Prostate gland (tissue), 2 donors: ENCODE results near the gene TAX1BP3. TPM values are rescaled to one million over a fixed set of nuclear protein-coding genes. Genes with fewer than 3 reads are reported as not detected.

Experiments used
- DNase-seq: peaks from one replicate; pipeline ENCODE4 v3.0.0-alpha.2; 2019; ENCODE audit warnings: low spot score
- H3K27ac ChIP-seq, 2 donors: fragments of 200-600 bp; sonication (generic); 2 replicates each; pipeline ENCODE4 v1.5.1; 2017 to 2019
- H3K27me3 ChIP-seq: fragments of 200-600 bp; sonication (generic); replicated peaks from 2 replicates; pipeline ENCODE4 v1.5.1; 2019; ENCODE audit not compliant: insufficient read depth
- H3K36me3 ChIP-seq, 2 donors: fragments of 200-600 bp; sonication (generic); 1 replicate in 1 of 2; 2 replicates in 1 of 2; pipeline versions ENCODE4 v1.5.1 to v1.8.1; 2017 to 2019
- H3K4me1 ChIP-seq: fragments of 200-600 bp; sonication (generic); replicated peaks from 2 replicates; pipeline ENCODE4 v1.5.1; 2019
- H3K4me3 ChIP-seq, 2 donors: fragments of 200-600 bp; sonication (generic); 2 replicates each; pipeline ENCODE4 v1.5.1; 2017 to 2019
- H3K9me3 ChIP-seq: fragments of 200-600 bp; sonication (generic); 2 replicates; pipeline ENCODE4 v1.5.1; 2017
- POLR2A ChIP-seq: fragments of 450-650 bp; IDR thresholded peaks from one replicate; pipeline ENCODE4 v1.6.1; 2016; ENCODE audit warnings: antibody characterized with exemption, mild to moderate bottlenecking
- POLR2AphosphoS5 ChIP-seq: sonication (generic); formaldehyde crosslinking; IDR thresholded peaks from one replicate; pipeline ENCODE4 v1.6.1; 2017; ENCODE audit warnings: antibody characterized with exemption
- WGBS: methylation state at CpG from one replicate; pipeline ENCODE4 v1.1.5; 2018; 5-methylcytosine and 5-hydroxymethylcytosine counted together
- intact Hi-C: fragments of 100-400 bp; cut with DNase I; formaldehyde crosslinking; loops from one replicate; pipeline ENCODE4 v1.14.2; 2022
- total RNA-seq, 2 donors: library from RNA; depleted of rRNA; stranded (reverse); fragments of >200 nt; gene quantifications; one replicate each; pipeline ENCODE4 v1.1.0, GENCODE V29; 2016
- TF ChIP-seq, protein P1 (sequence below), 4 experiments: fragments of 200-600 bp in 2 of 4; fragments of 450-650 bp in 2 of 4; sonication (generic) in 2 of 4; IDR thresholded peaks; 1 replicate in 3 of 4; 2 replicates in 1 of 4; pipeline ENCODE4 v1.5.1; 2016 to 2019; ENCODE audit warnings: antibody characterized with exemption in 4 of 4, mild to moderate bottlenecking in 2 of 4, moderate library complexity in 2 of 4

Gene TAX1BP3
- total RNA-seq, 2 donors from 2014 or later, result 171 to 270 TPM

DNA sequence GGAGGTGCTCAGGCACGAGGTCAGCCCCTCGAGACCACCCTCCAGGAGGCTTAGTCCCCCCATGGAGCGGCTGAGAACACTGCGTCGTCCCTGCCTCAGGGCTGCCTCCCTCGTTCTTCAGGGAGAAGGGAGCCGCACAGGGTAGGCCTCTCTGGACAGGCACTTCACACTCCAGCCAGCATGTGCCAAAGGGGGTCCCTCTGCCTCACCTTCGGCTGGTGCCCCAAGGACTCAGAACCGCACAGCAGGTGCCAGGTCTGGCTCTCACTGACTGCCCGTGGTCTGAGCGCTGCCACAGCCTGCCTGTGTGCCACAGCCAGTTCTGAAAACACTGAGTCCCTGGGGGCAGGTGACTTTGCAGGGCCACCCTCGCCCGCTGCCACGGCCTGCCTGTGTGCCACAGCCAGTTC, 20.5 kb upstream of the TAX1BP3 start:
- no peak for DNase-seq
- Histone ChIP-seq H3K4me1 (no peaks in the 10 kb centered on the region), H3K27me3 (peaks cover 11% of the 10 kb centered on the region), H3K9me3 (no peaks in the 10 kb centered on the region), H3K4me3 (no peak overlapping the region), H3K27ac (no peak overlapping the region), H3K36me3 (no peaks in the 10 kb centered on the region)
- intact Hi-C loops, result no loop called here
- TF ChIP-seq POLR2AphosphoS5, result no peak
- TF ChIP-seq POLR2A, result no peak
- TF ChIP-seq, protein P1, sequence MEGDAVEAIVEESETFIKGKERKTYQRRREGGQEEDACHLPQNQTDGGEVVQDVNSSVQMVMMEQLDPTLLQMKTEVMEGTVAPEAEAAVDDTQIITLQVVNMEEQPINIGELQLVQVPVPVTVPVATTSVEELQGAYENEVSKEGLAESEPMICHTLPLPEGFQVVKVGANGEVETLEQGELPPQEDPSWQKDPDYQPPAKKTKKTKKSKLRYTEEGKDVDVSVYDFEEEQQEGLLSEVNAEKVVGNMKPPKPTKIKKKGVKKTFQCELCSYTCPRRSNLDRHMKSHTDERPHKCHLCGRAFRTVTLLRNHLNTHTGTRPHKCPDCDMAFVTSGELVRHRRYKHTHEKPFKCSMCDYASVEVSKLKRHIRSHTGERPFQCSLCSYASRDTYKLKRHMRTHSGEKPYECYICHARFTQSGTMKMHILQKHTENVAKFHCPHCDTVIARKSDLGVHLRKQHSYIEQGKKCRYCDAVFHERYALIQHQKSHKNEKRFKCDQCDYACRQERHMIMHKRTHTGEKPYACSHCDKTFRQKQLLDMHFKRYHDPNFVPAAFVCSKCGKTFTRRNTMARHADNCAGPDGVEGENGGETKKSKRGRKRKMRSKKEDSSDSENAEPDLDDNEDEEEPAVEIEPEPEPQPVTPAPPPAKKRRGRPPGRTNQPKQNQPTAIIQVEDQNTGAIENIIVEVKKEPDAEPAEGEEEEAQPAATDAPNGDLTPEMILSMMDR (IDR thresholded peaks at IDR 0.05), result no peak
- WGBS, result 84% methylated on average over 14 of the region's 14 CpGs

DNA sequence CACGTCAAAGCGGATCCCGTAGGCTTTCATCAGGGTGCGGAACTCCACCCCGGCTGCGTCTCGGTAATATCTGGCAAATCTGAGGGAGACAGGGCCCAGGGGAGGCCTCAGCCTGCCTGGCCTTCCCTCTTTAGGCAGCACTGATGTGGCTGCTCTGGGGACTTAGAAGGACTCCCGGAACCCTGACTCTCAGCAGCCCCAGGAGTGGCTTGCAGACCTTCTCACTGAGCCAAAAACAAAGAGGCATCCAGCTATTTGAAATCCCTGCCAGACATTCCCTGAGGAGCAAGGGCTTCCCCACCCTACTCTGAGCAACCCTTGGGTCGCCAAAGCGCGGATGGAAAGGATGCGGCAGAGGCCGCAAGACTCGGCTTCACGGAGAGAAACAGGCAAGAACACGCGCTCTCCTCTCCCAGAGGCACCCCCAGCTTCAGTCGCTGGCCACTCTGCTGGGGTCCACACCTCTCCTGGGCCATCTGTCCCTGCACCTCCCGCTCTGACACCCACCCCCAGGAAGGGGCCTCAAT, 19.7 kb upstream of the TAX1BP3 start:
- no peak overlapping the region for H3K27ac ChIP-seq
- intact Hi-C loops, result no loop called here
- TF ChIP-seq POLR2A, result no peak
- TF ChIP-seq POLR2AphosphoS5, result no peak
- TF ChIP-seq, protein P1 (IDR thresholded peaks at IDR 0.05), result no peak
- DNase-seq, result no peak
- H3K9me3 ChIP-seq, result no peaks in the 10 kb centered on the region
- peaks cover 14% of the 10 kb centered on the region for H3K27me3 ChIP-seq
- no peaks in the 10 kb centered on the region for H3K4me1 ChIP-seq
- no peaks in the 10 kb centered on the region for H3K36me3 ChIP-seq
- no peak overlapping the region for H3K4me3 ChIP-seq
- WGBS, result 42% methylated on average over 18 of the region's 19 CpGs

DNA sequence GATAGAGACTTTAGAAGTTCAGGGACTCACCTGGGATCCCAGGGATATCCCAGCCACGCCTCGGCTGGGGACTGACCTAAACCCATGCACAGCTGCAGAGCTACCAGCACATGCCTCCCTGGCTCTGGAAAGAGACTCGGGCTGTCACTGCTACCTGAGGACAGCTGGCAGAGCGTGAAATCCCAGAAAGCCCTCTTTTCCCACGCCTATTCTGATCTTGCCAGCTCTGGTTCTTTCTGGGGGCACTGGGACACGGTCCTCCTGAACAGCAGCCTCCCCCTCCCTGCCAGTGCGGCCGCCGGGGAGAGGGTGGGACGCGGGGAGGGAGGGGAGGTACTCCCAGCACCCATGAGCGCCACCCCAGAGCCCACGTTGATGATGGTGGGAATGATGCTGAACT, 16.8 kb upstream of the TAX1BP3 start:
- Histone ChIP-seq H3K27ac (no peak overlapping the region), H3K9me3 (no peaks in the 10 kb centered on the region), H3K4me1 (no peaks in the 10 kb centered on the region), H3K27me3 (peaks cover 17% of the 10 kb centered on the region), H3K36me3 (no peaks in the 10 kb centered on the region), H3K4me3 (no peak overlapping the region)
- WGBS, result 16% methylated on average over 13 of the region's 13 CpGs
- intact Hi-C loops, result no loop called here
- TF ChIP-seq, protein P1 (IDR thresholded peaks at IDR 0.05), result no peak
- TF ChIP-seq POLR2A (no peak), POLR2AphosphoS5 (no peak)
- DNase-seq, result no peak

DNA sequence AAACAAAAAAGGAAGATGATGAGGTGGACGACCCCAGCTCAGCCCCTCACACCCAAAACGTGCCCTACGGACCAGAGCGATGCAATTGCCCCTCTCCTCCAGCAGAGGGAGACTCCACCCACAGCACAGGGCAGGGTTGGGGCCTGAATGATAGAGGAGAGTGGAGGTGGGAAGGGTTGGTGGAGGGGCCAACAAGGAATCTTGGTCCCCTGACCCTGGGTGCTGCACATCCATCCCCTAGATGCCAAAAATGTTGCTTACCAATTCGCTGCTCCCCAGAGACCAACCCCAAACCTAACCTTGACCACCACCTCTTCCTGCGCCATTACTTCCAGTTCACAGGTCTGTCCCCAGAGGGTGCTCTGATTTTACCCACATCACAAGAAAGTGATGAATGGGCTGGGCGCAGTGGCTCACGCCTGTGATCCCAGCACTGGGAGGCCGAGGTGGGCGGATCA, 14.7 kb upstream of the TAX1BP3 start:
- Histone ChIP-seq H3K9me3 (no peaks in the 10 kb centered on the region), H3K4me1 (no peaks in the 10 kb centered on the region), H3K4me3 (no peak overlapping the region), H3K27me3 (peaks cover 15% of the 10 kb centered on the region), H3K27ac (no peak overlapping the region), H3K36me3 (no peaks in the 10 kb centered on the region)
- intact Hi-C loops, result no loop called here
- 37% methylated on average over 10 of the region's 10 CpGs for WGBS
- DNase-seq, result no peak
- TF ChIP-seq, protein P1 (IDR thresholded peaks at IDR 0.05), result peak; percentile 48 to 69 (median 50)
- no peak for TF ChIP-seq POLR2A

DNA sequence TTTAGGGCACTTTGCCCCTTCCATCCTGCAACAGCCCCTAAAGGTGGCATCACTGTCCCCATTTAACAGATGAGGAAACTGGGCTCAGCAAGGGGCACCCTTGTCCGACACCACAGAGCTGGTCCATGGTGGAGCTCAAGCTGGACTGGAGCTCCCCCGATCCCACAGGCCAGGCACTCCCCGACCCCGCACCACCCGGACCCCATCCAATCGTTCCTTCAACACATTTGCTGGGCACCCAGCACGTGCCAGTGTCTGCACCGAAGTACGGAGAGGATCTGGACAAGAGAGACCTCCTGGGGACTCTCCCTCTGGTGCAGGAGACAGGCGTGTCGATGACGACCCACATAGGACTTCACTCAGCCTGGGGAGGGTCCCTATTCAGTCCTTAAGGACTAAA, 13.7 kb upstream of the TAX1BP3 start:
- H3K9me3 ChIP-seq, result no peaks in the 10 kb centered on the region
- H3K4me3 ChIP-seq, result no peak overlapping the region
- H3K27ac ChIP-seq, result no peak overlapping the region
- H3K36me3 ChIP-seq, result no peaks in the 10 kb centered on the region
- intact Hi-C loops, result no loop called here
- no peak for DNase-seq
- peaks cover 15% of the 10 kb centered on the region for H3K27me3 ChIP-seq
- no peaks in the 10 kb centered on the region for H3K4me1 ChIP-seq
- TF ChIP-seq, protein P1 (IDR thresholded peaks at IDR 0.05), result no peak
- TF ChIP-seq POLR2AphosphoS5 (no peak), POLR2A (no peak)
- WGBS, result 88% methylated on average over 12 of the region's 12 CpGs
